GM12875 (cell line): ENCODE results near the gene ASB13.

Source experiments
- H3K4me3 ChIP-seq: one replicate; pipeline ENCODE4 v1.5.1; 2011; ENCODE audit warnings: low read depth, low read length, control low read depth
- TF ChIP-seq, protein P1 (sequence below): IDR thresholded peaks from 2 replicates; pipeline ENCODE4 v1.5.1; 2011; ENCODE audit warnings: low read depth, mild to moderate bottlenecking, control low read depth, inconsistent platforms, low read length, moderate library complexity, borderline replicate concordance; ENCODE audit not compliant: insufficient read depth

The ASB13 gene

DNA sequence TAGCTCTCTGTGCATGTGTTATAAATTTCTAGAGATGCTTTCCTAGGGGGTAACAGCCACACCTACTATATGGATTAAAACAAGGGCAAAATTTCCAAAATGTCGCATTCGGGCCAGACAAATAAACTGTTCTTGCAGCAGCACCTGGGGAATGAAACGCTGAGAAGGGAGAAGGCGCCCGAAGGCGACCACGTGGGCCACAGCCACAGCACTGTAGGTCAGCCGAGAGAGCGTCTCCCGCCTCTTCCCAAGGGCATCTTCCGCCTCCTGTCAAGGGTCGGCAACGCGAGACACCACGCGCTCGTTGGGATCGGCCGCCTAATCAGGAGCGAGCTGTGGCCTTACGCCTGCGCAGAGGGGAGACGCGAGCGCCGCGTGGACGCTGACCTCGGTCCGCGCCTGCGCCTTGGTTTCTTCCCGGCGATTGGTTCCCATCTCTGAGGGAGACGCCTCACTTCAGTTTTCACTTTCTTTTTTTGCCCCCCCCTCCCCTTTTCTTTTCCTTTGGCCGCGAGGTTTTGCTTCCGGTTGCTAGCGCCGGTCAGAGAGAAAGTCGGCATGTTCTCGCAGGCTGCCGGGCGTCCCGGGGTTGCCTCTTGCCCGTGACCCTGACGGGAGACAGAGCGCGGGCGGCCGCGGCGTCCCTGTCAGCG lies 18.0 kb upstream of the ASB13 start, which contains the start of gene TASOR2:
TASOR2 (plus strand) TSS at position 521 of the 653 bp plus-strand sequence. CDS start 35,805 bp downstream, outside the sequence.
- TF ChIP-seq, protein P1, sequence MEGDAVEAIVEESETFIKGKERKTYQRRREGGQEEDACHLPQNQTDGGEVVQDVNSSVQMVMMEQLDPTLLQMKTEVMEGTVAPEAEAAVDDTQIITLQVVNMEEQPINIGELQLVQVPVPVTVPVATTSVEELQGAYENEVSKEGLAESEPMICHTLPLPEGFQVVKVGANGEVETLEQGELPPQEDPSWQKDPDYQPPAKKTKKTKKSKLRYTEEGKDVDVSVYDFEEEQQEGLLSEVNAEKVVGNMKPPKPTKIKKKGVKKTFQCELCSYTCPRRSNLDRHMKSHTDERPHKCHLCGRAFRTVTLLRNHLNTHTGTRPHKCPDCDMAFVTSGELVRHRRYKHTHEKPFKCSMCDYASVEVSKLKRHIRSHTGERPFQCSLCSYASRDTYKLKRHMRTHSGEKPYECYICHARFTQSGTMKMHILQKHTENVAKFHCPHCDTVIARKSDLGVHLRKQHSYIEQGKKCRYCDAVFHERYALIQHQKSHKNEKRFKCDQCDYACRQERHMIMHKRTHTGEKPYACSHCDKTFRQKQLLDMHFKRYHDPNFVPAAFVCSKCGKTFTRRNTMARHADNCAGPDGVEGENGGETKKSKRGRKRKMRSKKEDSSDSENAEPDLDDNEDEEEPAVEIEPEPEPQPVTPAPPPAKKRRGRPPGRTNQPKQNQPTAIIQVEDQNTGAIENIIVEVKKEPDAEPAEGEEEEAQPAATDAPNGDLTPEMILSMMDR: no peak
- peak within 1 kb of the TSS; percentile 94 for H3K4me3 ChIP-seq

DNA sequence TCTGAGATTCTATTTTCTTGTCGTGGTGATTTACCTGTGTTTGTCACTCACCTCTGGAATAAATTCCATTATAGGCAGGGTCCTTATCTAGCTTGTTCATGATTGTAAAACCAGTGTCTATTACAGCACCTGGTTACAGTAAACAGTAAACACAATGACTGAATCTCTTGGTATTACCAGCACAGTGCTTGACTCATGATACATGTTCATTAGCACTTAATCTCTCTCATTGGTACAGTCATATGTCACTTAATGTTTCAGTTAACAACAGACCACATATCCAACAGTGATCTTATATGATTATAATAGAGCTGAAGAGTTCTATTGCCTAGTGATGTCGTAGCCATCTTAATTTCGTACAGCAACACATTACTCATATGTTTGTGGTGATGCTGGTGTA lies 16.7 kb upstream of the ASB13 start:
- H3K4me3 ChIP-seq: no peak overlapping the region
- TF ChIP-seq, protein P1: no peak

DNA sequence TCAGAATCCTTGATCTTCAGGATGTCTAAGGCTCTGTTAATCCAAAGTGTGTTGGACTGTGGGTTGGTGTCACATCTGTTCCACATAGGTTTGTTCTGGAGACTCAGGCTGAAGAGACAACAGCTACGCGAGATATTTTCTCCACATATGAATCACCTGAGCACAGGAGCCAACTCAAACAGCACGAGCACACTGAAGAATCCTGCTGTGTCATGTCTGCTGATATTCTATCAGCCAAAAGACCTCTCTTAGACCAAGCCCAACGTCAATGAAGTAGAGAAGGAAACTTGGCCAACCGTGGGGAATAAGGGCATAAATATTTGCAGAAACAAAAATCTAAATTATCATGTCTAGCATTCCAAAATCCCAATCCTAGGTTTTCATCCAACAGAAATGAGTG lies 15.5 kb upstream of the ASB13 start:
- no peak overlapping the region for H3K4me3 ChIP-seq
- TF ChIP-seq, protein P1: no peak

DNA sequence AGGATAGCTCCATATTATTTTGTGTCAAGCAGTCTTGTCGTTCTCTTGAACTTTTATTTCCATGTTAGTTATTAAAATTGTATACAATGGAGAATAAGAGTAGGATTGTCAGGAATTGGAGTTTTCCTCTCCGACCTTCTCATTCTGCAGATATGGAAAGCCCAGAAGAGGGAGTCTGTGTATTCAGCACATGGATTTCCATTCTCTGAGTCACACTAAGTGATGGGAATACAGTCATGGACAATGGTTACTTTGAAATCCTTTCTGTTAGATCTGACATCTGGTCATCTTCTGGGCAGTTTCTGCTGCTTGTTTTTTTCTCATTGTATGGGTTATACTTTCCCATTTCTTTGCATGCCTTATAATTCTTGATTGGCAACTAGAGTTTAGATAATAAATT lies 13.2 kb upstream of the ASB13 start:
- TF ChIP-seq, protein P1: no peak

DNA sequence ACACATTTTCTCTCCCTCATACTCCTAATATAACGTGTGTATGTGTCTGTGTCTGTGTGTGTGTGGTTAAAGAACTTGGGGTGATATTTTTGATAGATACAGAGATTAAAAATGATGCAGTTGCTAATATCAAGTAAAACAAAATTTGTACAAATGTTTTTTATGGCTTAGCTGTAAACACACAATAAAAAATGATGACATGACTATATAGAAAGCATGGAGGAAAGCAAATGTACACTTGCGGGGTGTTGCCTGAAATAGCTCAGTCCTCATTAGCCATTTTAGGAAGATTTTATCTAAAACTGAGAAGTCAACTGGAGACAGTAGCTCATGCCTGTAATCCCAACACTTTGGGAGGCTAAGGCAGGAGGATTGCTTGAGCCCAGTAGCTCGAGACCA lies 12.6 kb upstream of the ASB13 start:
- TF ChIP-seq, protein P1: no peak
- no peak overlapping the region for H3K4me3 ChIP-seq

More for the DNA sequence above, 13.2 kb upstream of the ASB13 start:
- no peak overlapping the region for H3K4me3 ChIP-seq

DNA sequence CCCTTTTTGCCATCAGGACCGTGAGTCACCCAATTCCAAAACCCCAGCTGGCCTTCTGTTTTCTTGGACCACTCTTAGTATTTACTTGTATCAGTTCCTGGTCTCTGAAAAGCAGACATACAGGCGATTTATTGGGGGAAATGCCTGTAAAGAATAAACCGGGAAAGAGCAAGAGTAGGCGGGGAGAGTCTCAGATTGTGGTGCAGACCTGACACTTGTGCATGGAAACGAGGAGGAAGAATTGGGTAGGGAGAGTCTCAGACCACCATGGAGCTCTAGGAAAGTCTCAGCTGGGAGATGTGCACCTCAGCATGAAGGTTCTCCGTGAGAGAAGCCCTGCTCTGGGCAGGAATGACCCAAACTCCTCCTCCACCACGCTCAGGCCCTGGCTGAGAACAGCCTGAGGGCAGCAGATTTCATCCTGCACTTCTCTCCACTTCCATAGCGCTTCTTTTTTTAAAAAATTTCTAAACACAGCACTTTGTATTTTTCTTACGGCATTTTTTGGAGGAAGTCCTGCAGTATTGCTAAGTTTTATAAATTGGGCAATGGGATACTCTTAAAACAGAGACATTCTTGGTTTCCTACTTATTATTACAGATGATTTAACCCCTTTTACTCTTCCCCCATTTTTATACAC lies 12.1 kb upstream of the ASB13 start:
- TF ChIP-seq, protein P1: no peak

More for the DNA sequence above, 12.1 kb upstream of the ASB13 start:
- H3K4me3 ChIP-seq: no peak overlapping the region
